ENCODE results near the gene IGF2R. TPM values are rescaled to one million over a fixed set of nuclear protein-coding genes. Genes with fewer than 3 reads are reported as not detected.

The IGF2R gene
- total RNA-seq, 4 donors from 2014 or later: 38.2 to 56.1 (median 52.0) TPM

- intact Hi-C loops (cut with DNase I): no loop called here
- no peak overlapping the region for H3K27ac ChIP-seq
- H3K4me3 ChIP-seq: no peak overlapping the region
- 55 to 82% methylated on average over 1 of the region's 1 CpG for WGBS, 2 donors
- H3K36me3 ChIP-seq: peaks cover 0 to 3% (median 0%) of the 10 kb centered on the region in 3 donors
- H3K9me3 ChIP-seq: peaks cover 0 to 3% (median 0%) of the 10 kb centered on the region in 3 donors
- TF ChIP-seq POLR2A (IDR thresholded peaks at IDR 0.05) (no peak), CTCF (IDR thresholded peaks at IDR 0.05) (no peak)
- DNase-seq: no peak
- H3K4me1 ChIP-seq: no peaks in the 10 kb centered on the region
- H3K27me3 ChIP-seq: no peaks in the 10 kb centered on the region
Measured at GRCh38 chr6:160156842-160157241, 188.0 kb downstream of the IGF2R start.

GRCh38 chr6:160160450-160160849, 191.6 kb downstream of the IGF2R start:
- 51 to 83% methylated on average over 6 of the region's 6 CpGs for WGBS, 2 donors
- no peak for DNase-seq
- TF ChIP-seq POLR2A (IDR thresholded peaks at IDR 0.05) (no peak), CTCF (IDR thresholded peaks at IDR 0.05) (no peak)
- Histone ChIP-seq H3K27me3 (no peaks in the 10 kb centered on the region), H3K36me3 (no peaks in the 10 kb centered on the region), H3K4me1 (no peaks in the 10 kb centered on the region), H3K4me3 (no peak overlapping the region), H3K27ac (no peak overlapping the region), H3K9me3 (no peaks in the 10 kb centered on the region)
- intact Hi-C loops (cut with DNase I): no loop called here

Other genes starting within 250 kb of the IGF2R start
- 100 to 1,000 TPM in 1 of 4 donors, 10 to 100 TPM in 3; 45.0 to 105 (median 82.6) TPM for gene WTAP, start 241.6 kb upstream of the IGF2R start, total RNA-seq
- gene ACAT2, start 207.0 kb upstream of the IGF2R start, total RNA-seq: 10 to 100 TPM; 24.9 to 56.8 (median 40.8) TPM
- 100 to 1,000 TPM in 3 of 4 donors, 10 to 100 TPM in 1; 75.1 to 189 (median 172) TPM for gene TCP1, start 179.5 kb upstream of the IGF2R start, total RNA-seq
- 10 to 100 TPM; 46.9 to 94.2 (median 56.0) TPM for gene MRPL18, start 178.6 kb upstream of the IGF2R start, total RNA-seq
- not detected for gene PNLDC1, start 168.8 kb upstream of the IGF2R start, total RNA-seq
- gene MAS1, start 78.1 kb upstream of the IGF2R start, total RNA-seq: not detected
- under 1 TPM in 3 of 4 donors, not detected in 1; 0.35 to 0.53 (median 0.38) TPM for gene SLC22A1, start 152.7 kb downstream of the IGF2R start, total RNA-seq

Data from esophagus squamous epithelium (tissue), 5 donors.